HepG2 (cell line): ENCODE measurements around the gene ITLN1. TPM values are rescaled to one million over a fixed set of nuclear protein-coding genes. Genes with fewer than 3 reads are reported as not detected.

ENCODE experiments used
- ATAC-seq: fragments of 200-7000 bp; cut with Tn5 transposase; 3 replicates; pipeline ENCODE4 v1.9.1; 2020; ENCODE audit warnings: mild to moderate bottlenecking, moderate library complexity
- BruUV-seq: library from RNA; stranded (reverse); fragments of 400-500 nt; replicated peaks from 2 replicates; lab custom pipeline; 2021; lab: Mats Ljungman, UMichigan
- CTCF ChIA-PET: fragments of 300-600 bp; formaldehyde crosslinking; extraction: SDS; loops from one replicate; lab custom pipeline; 2021; ENCODE audit warnings: low total read pairs, inconsistent platforms, low intra/inter-chr PET ratio; lab: Yijun Ruan, JAX
- POLR2A ChIA-PET: fragments of 350-600 bp; sonication (Branson Sonifier 250); formaldehyde crosslinking; loops from one replicate; lab custom pipeline; 2020; ENCODE audit warnings: antibody characterized with exemption, inconsistent platforms; lab: Yijun Ruan, JAX
- DNase-seq: peaks from one replicate; pipeline ENCODE4 v3.0.0-alpha.2; 2015; ENCODE audit warnings: low spot score
- FAIRE-seq: peaks from 3 replicates; lab custom pipeline; 2011; peaks lifted over from hg19 to GRCh38; lab: Jason Lieb, UNC
- H2AFZ ChIP-seq: one replicate; pipeline ENCODE4 v1.6.1; 2011; ENCODE audit warnings: low read length, inconsistent platforms
- H3K27ac ChIP-seq: fragments of 300-600 bp; 3 replicates; pipeline ENCODE4 v1.8.0; 2011; ENCODE audit warnings: mixed run types, mild to moderate bottlenecking, mixed read lengths, low read length, inconsistent platforms; ENCODE audit not compliant: insufficient read depth; ENCODE audit errors: extremely low read length
- H3K27me3 ChIP-seq, 2 experiments: fragments of 200-600 bp in 1 of 2; 2 replicates in 1 of 2; 3 replicates in 1 of 2; pipeline versions ENCODE4 v1.6.0 to v1.8.0; 2011; ENCODE audit warnings: low read length in 2 of 2, mild to moderate bottlenecking in 2 of 2, moderate library complexity in 2 of 2, inconsistent platforms in 1 of 2; ENCODE audit not compliant: insufficient read depth in 2 of 2, control insufficient read depth in 1 of 2
- H3K36me3 ChIP-seq, 2 experiments: fragments of 200-600 bp in 1 of 2; replicated peaks in 1 of 2; 2 replicates in 1 of 2; 3 replicates in 1 of 2; pipeline versions ENCODE4 v1.5.1 to v1.8.0; 2011; ENCODE audit warnings: low read length in 2 of 2, inconsistent platforms in 1 of 2; ENCODE audit not compliant: insufficient read depth in 2 of 2, control insufficient read depth in 1 of 2
- H3K4me1 ChIP-seq: 2 replicates; pipeline ENCODE4 v1.5.1; 2012; ENCODE audit warnings: low read length, inconsistent platforms; ENCODE audit not compliant: insufficient read depth
- H3K4me2 ChIP-seq: 2 replicates; pipeline ENCODE4 v1.6.0; 2011; ENCODE audit warnings: low read depth, low read length, inconsistent platforms
- H3K4me3 ChIP-seq, 3 experiments: fragments of 200-600 bp in 1 of 3; sonication (generic), shearing (Covaris generic) in 1 of 3; replicated peaks in 1 of 3; 2 replicates each; pipeline ENCODE4 v1.5.1; 2011 to 2016; ENCODE audit warnings: low read length in 3 of 3, inconsistent platforms in 2 of 3, low read depth in 2 of 3, mild to moderate bottlenecking in 2 of 3, control low read depth in 1 of 3, mixed read lengths in 1 of 3; ENCODE audit not compliant: insufficient read depth in 1 of 3
- H3K79me2 ChIP-seq: one replicate; pipeline ENCODE4 v1.6.1; 2011; ENCODE audit warnings: low read length, inconsistent platforms; ENCODE audit not compliant: insufficient read depth
- H3K9ac ChIP-seq: 2 replicates; pipeline ENCODE4 v1.6.0; 2011; ENCODE audit warnings: mild to moderate bottlenecking, low read depth, low read length, inconsistent platforms; ENCODE audit not compliant: insufficient read depth
- H3K9me3 ChIP-seq: 2 replicates; pipeline ENCODE4 v1.5.1; 2012; ENCODE audit warnings: mild to moderate bottlenecking, low read length
- H4K20me1 ChIP-seq: 2 replicates; pipeline ENCODE4 v1.6.0; 2011; ENCODE audit warnings: inconsistent platforms, mild to moderate bottlenecking, low read length, moderate library complexity; ENCODE audit not compliant: insufficient read depth
- ATM ChIP-seq: fragments of 450-650 bp; IDR thresholded peaks from 2 replicates; pipeline ENCODE4 v1.7.1; 2017; ENCODE audit warnings: mild to moderate bottlenecking, borderline replicate concordance
- HNRNPH1 ChIP-seq: fragments of 200-400 bp; formaldehyde crosslinking; optimal IDR thresholded peaks from 2 replicates; pipeline ENCODE3; 2017; ENCODE audit warnings: mild to moderate bottlenecking, low read depth, low read length
- HOXA3 ChIP-seq: sonication (generic); formaldehyde crosslinking; IDR thresholded peaks from 2 replicates; pipeline ENCODE4 v1.5.0; 2020; ENCODE audit warnings: missing genetic modification reagents
- MATR3 ChIP-seq: sonication (generic); formaldehyde crosslinking; IDR thresholded peaks from 2 replicates; pipeline ENCODE4 v1.4.0; 2020; ENCODE audit warnings: missing genetic modification reagents
- RARG ChIP-seq: sonication (generic); formaldehyde crosslinking; IDR thresholded peaks from 2 replicates; pipeline ENCODE4 v1.4.0; 2020; ENCODE audit warnings: low read depth, mild to moderate bottlenecking, missing genetic modification reagents
- RNF219 ChIP-seq: sonication (generic); formaldehyde crosslinking; IDR thresholded peaks from 2 replicates; pipeline ENCODE4 v1.5.0; 2020; ENCODE audit warnings: mild to moderate bottlenecking, missing genetic modification reagents
- STAT6 ChIP-seq: sonication (generic); formaldehyde crosslinking; IDR thresholded peaks from 2 replicates; pipeline ENCODE4 v1.4.0; 2020; ENCODE audit warnings: missing genetic modification reagents, mild to moderate bottlenecking, borderline replicate concordance
- TAF15 ChIP-seq: fragments of 200-400 bp; formaldehyde crosslinking; IDR thresholded peaks from one replicate; pipeline ENCODE4 v1.6.1; 2018; ENCODE audit warnings: mild to moderate bottlenecking, low read depth, low read length; ENCODE audit not compliant: poor library complexity, severe bottlenecking
- TEAD2 ChIP-seq: sonication (generic); formaldehyde crosslinking; IDR thresholded peaks from 2 replicates; pipeline ENCODE4 v1.9.0; 2021; ENCODE audit warnings: missing genetic modification reagents
- UBTF ChIP-seq: sonication (generic); formaldehyde crosslinking; IDR thresholded peaks from 2 replicates; pipeline ENCODE4 v1.4.0; 2020; ENCODE audit warnings: mild to moderate bottlenecking, missing genetic modification reagents
- ZNF337 ChIP-seq: sonication (generic); formaldehyde crosslinking; IDR thresholded peaks from 2 replicates; pipeline ENCODE4 v1.5.1; 2020; ENCODE audit warnings: missing genetic modification reagents, low read depth, mild to moderate bottlenecking, borderline replicate concordance
- ZNF724P ChIP-seq: sonication (generic); formaldehyde crosslinking; IDR thresholded peaks from 2 replicates; pipeline ENCODE4 v1.8.0; 2022; ENCODE audit warnings: missing genetic modification reagents, borderline replicate concordance
- WGBS: methylation state at CpG from one replicate; pipeline ENCODE4 v1.1.6; 2017; ENCODE audit warnings: low lambda C conversion rate; 5-methylcytosine and 5-hydroxymethylcytosine counted together
- in situ Hi-C: cut with HindIII; loops from 2 replicates; pipeline ENCODE4 v1.10.0; 2017; ENCODE audit warnings: low pct_unique_long_range_greater_than_20kb; ENCODE audit not compliant: extremely low pct_ligation_motif_present
- intact Hi-C: fragments of 100-400 bp; cut with micrococcal nuclease; formaldehyde crosslinking; loops from one replicate; pipeline ENCODE4 v1.10.0; 2022; ENCODE audit not compliant: unreplicated experiment
- polyA plus RNA-seq, 8 experiments: library from polyadenylated mRNA; depleted of rRNA in 3 of 8; stranded (reverse) in 7 of 8; unstranded in 1 of 8; fragments of >200 nt; fragmentation: Illumina TruSeq in 4 of 8; extraction: Trizol in 4 of 8; gene quantifications; 2 replicates each; pipeline versions ENCODE4 v1.2.1 to v1.2.3, GENCODE V29; 2011 to 2016; ENCODE audit warnings: low read depth in 4 of 8, missing spikeins in 1 of 8, mixed read lengths in 1 of 8; ENCODE audit not compliant: insufficient read depth in 1 of 8
- total RNA-seq, 5 experiments: library from RNA; depleted of rRNA; stranded (reverse); fragments of >200 nt; fragmentation: Illumina TruSeq; extraction: Trizol; gene quantifications; 2 replicates each; pipeline ENCODE4 v1.2.3, GENCODE V29; 2016; ENCODE audit warnings: low read depth in 1 of 5

Gene ITLN1
- total and polyA plus RNA-seq, 2 of the 13 experiments (the other 11 are each of a cell fraction or from before 2014, with no cell fraction given) = not detected

- no peak for TF ChIP-seq ZNF337 (CRISPR knock-in tag)
- TF ChIP-seq TAF15 = no peak
- TF ChIP-seq, all 625 proteins: peak for 0
These were observed 4.8 kb downstream of the ITLN1 start (continued) for GRCh38 chr1:160880216-160880615.

GRCh38 chr1:160879056-160879455 lies 5.9 kb downstream of the ITLN1 start:
- intact Hi-C loops = no loop called here
- ATAC-seq = no peak
- in situ Hi-C loops = no loop called here
- TF ChIP-seq HNRNPH1 (no peak), ZNF724P (no peak), MATR3 (no peak), TEAD2 (CRISPR knock-in tag) (no peak), ATM (no peak), RNF219 (CRISPR knock-in tag) (no peak), RARG (no peak), UBTF (CRISPR knock-in tag) (no peak), HOXA3 (no peak), STAT6 (CRISPR knock-in tag) (no peak)

More at GRCh38 chr1:160879056-160879455, 5.9 kb downstream of the ITLN1 start:
- Histone ChIP-seq H3K27me3 (no peaks in the 10 kb centered on the region; a peak in 1 of 5 replicates), H3K79me2 (no peaks in the 10 kb centered on the region), H3K4me1 (no peaks in the 10 kb centered on the region), H3K4me3 (no peak overlapping the region), H3K9me3 (no peaks in the 10 kb centered on the region), H3K4me2 (no peak overlapping the region), H2AFZ (no peak overlapping the region), H4K20me1 (no peaks in the 10 kb centered on the region), H3K36me3 (no peaks in the 10 kb centered on the region), H3K9ac (no peak overlapping the region), H3K27ac (no peak overlapping the region)
- no TSS peak for BruUV-seq
- FAIRE-seq (no peak), DNase-seq (no peak)
- ChIA-PET POLR2A (no interaction called here), CTCF (no interaction called here)
- WGBS = 28% methylated on average over 8 of the region's 8 CpGs
